Measurements from ENCODE around the gene TTLL9. TPM values are rescaled to one million over a fixed set of nuclear protein-coding genes. Genes with fewer than 3 reads are reported as not detected.

TTLL9 gene
- polyA plus RNA-seq, 1 of the 3 experiments (the other 2 are of a cell fraction) = 0.23 TPM

DNA sequence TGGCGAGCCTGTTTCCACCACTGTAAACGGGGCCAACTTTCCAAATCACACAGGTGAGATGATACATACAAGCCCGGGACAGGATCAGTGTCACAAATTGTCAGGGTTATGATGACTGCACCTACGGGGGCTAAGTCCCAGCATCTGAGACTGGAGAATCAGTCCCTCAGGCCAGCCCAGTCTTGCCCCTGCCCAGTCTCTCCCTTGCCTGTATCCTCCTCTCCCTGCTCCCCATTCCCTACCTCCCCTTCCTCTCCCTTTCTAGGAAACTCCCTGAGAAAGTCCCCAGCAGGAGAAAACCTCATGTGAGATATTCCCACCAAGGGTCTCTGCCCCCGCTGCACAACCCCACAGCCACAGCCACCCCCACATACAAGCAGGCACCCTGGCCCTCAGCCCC lies 26.6 kb upstream of the TTLL9 start:
- Histone ChIP-seq H3K4me3 (ENCODE audit: low read depth in 2 of 2, low read length in 1 of 2) (no peak overlapping the region), H3K36me3 (replicated peaks in 1 of 2; ENCODE audit: control insufficient read depth in 1 of 2, insufficient read depth in 2 of 2, low read length in 1 of 2) (no peaks in the 10 kb centered on the region), H3K4me2 (peak overlapping the region; percentile 69; the same call in 1 of the 2 replicates), H3K9me2 (no peaks in the 10 kb centered on the region), H3F3A (replicated peaks; ENCODE audit: insufficient read depth) (peaks cover 13% of the 10 kb centered on the region), H3K27ac (ENCODE audit: low read depth in 2 of 2, low read length in 1 of 2) (peak overlapping the region in 1 of 2 experiments; percentile 76; a peak in 1 of 4 replicates), H3K4me1 (ENCODE audit: control insufficient read depth in 1 of 2, insufficient read depth in 2 of 2, low read depth in 1 of 2, low read length in 1 of 2) (peaks cover 25 to 31% of the 10 kb centered on the region in 2 experiments; a peak in 3 of 4 replicates), H4K20me1 (ENCODE audit: insufficient read depth) (no peaks in the 10 kb centered on the region), H3K27me3 (ENCODE audit: insufficient read depth) (no peaks in the 10 kb centered on the region), H3K79me2 (ENCODE audit: insufficient read depth) (no peaks in the 10 kb centered on the region), H2AFZ (ENCODE audit: low read depth) (no peak overlapping the region), H3K9ac (no peak overlapping the region), H3K9me3 (no peaks in the 10 kb centered on the region)
- TF ChIP-seq GATA2 (CRISPR knock-in tag; IDR thresholded peaks at IDR 0.05) (no peak), TAF1 (IDR thresholded peaks at IDR 0.05; ENCODE audit: borderline replicate concordance, low read depth, low read length) (no peak), ELF1 (IDR thresholded peaks at IDR 0.05) (no peak), RAD21 (IDR thresholded peaks at IDR 0.05; ENCODE audit: low read length) (no peak), NRF1 (IDR thresholded peaks at IDR 0.05; ENCODE audit: low read depth, low read length) (no peak)
- TF ChIP-seq, protein P1, sequence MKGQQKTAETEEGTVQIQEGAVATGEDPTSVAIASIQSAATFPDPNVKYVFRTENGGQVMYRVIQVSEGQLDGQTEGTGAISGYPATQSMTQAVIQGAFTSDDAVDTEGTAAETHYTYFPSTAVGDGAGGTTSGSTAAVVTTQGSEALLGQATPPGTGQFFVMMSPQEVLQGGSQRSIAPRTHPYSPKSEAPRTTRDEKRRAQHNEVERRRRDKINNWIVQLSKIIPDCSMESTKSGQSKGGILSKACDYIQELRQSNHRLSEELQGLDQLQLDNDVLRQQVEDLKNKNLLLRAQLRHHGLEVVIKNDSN (IDR thresholded peaks at IDR 0.05; ENCODE audit: borderline replicate concordance, low read depth) = no peak
- no peak for DNase-seq
- POLR2A ChIA-PET = no interaction called here
- 93% methylated on average over 5 of the region's 5 CpGs for WGBS (ENCODE audit: low lambda C conversion rate)
- CTCF ChIA-PET = interaction anchor here (1.7 to 15.5 kb wide), 4 partner anchors 9 to 188 kb away, joined by 10 to 174 read pairs (median 16); no protein-coding TSS in a partner anchor

DNA sequence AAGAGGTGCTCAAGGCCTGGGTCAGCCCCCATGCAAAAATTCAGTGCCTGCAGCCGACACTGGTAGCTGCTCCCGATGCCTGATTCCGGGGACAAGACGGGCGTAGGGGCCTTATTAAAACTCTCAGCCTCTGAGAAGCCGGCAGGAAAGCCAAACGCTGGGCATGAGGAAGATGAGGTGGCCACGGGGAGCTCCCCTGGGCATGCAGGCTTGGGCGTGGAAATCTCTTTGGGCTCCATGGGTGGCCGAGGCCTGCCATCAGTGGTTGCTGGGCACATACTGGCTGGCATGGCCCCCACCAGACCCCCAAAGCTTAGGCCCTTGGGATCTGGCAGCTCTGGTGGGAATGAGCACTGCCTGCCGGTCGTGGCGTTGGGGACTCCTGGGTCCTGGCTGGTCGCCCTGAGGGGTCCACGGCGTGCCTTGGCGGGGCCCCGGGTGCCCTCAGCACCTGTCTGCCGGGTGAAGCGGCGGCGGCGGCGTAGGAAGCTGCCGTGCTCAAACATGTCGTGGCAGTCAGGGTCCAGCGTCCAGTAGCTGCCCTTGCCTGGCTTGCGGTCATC lies 25.6 kb upstream of the TTLL9 start:
- H3K27me3 ChIP-seq (ENCODE audit: insufficient read depth) = no peaks in the 10 kb centered on the region; the same call in 1 of the 2 replicates
- H3K27ac ChIP-seq (ENCODE audit: low read depth in 2 of 2, low read length in 1 of 2) = no peak overlapping the region
- H4K20me1 ChIP-seq (ENCODE audit: insufficient read depth) = no peaks in the 10 kb centered on the region
- no peaks in the 10 kb centered on the region for H3K9me3 ChIP-seq
- no peaks in the 10 kb centered on the region for H3K9me2 ChIP-seq
- 98% methylated on average over 7 of the region's 28 CpGs for WGBS (ENCODE audit: low lambda C conversion rate)
- no peak overlapping the region for H3K4me2 ChIP-seq
- no peaks in the 10 kb centered on the region for H3K79me2 ChIP-seq (ENCODE audit: insufficient read depth)
- no peak overlapping the region for H3K4me3 ChIP-seq (ENCODE audit: low read depth in 2 of 2, low read length in 1 of 2)
- CTCF ChIA-PET = interaction anchor here (0.6 to 15.5 kb wide), 10 partner anchors 10 to 282 kb away, joined by 3 to 174 read pairs (median 9); no protein-coding TSS in a partner anchor
- POLR2A ChIA-PET = no interaction called here
- H2AFZ ChIP-seq (ENCODE audit: low read depth) = no peak overlapping the region
- no peak for DNase-seq
- TF ChIP-seq, protein P1 (IDR thresholded peaks at IDR 0.05; ENCODE audit: borderline replicate concordance, low read depth) = no peak
- TF ChIP-seq USF2 (IDR thresholded peaks at IDR 0.05; ENCODE audit: borderline replicate concordance, low read depth, low read length) = no peak
- no peak overlapping the region for H3K9ac ChIP-seq
- H3K36me3 ChIP-seq (replicated peaks in 1 of 2; ENCODE audit: control insufficient read depth in 1 of 2, insufficient read depth in 2 of 2, low read length in 1 of 2) = no peaks in the 10 kb centered on the region
- H3F3A ChIP-seq (replicated peaks; ENCODE audit: insufficient read depth) = peaks cover 7% of the 10 kb centered on the region
- peaks cover 25 to 31% of the 10 kb centered on the region in 2 experiments; a peak in 3 of 4 replicates for H3K4me1 ChIP-seq (ENCODE audit: control insufficient read depth in 1 of 2, insufficient read depth in 2 of 2, low read depth in 1 of 2, low read length in 1 of 2)

All from SK-N-SH (cell line).